Activated CD8-positive, alpha-beta memory T cell treated with anti-CD3 and anti-CD28 coated beads for 48 hours (primary cell): ENCODE data around the gene PPP2R2C.

Experiments
- DNase-seq, 3 experiments: peaks; one replicate each; pipeline ENCODE4 v3.0.0-alpha.2; 2020; ENCODE audit warnings: low read depth in 2 of 3, low spot score in 2 of 3

The PPP2R2C gene

GRCh38 chr4:6383009-6383404, 89.4 kb downstream of the PPP2R2C start:
- DNase-seq, result no peak

DNA sequence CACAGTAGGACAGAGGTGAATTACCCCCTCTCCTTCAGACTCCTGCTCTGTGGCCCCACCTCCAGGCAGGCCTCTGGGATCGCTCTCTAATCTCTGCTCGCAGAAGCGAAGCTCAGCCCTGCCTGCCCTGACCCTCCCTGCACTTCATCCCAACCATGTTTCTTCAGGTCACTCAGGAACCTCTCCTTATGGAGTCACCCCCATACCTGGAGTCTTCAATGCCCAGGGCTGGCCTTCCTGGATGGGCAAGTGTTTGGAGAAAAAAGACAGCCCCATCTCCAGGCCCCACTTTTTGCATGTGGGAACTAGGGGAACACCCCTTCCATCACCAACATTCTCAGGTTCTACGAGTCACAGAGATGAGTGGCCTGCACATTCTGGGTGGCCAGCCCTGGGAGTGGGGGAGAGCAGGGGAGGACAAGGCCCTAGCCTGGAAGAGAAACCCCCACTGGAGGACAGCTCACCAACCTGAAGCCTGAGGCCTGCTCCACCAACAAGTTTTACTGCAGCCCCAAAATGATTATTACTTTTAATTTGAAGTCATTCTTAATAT, 90.8 kb downstream of the PPP2R2C start:
- DNase-seq, result no peak

DNA sequence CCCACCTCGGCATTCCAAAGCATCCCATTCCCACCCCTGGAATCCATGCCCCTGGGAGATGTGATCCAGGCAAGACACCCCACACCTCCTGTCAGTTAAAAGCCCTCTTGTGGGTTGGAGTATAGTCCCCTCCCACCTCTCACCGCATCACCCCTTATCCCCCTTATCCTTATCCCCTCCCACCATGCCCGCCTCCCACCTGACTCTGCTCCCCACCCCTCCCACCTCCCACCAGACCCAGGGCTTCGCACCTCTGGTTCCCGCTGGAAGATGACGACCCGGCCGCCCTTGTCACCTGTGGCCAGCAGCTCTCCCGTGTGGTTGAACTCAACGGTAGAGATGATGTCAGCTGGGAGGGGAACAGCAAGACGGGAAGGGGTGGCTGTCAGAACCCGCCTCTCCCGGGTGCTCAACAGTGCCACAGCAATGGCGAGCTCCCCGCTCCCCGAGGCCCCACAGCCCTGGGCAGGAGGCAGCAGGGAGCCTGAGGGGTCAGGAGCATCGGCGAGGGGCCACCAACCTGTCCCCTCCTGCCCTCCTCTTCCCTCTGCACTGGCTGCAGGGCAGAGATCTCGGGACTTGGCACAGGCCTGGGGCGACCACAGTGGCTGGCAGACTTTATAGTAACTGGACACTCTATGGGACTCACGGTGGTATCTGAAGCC, 91.5 kb downstream of the PPP2R2C start:
- no peak for DNase-seq

- no peak for DNase-seq
Measured at GRCh38 chr4:6379767-6380745, 92.4 kb downstream of the PPP2R2C start.

DNA sequence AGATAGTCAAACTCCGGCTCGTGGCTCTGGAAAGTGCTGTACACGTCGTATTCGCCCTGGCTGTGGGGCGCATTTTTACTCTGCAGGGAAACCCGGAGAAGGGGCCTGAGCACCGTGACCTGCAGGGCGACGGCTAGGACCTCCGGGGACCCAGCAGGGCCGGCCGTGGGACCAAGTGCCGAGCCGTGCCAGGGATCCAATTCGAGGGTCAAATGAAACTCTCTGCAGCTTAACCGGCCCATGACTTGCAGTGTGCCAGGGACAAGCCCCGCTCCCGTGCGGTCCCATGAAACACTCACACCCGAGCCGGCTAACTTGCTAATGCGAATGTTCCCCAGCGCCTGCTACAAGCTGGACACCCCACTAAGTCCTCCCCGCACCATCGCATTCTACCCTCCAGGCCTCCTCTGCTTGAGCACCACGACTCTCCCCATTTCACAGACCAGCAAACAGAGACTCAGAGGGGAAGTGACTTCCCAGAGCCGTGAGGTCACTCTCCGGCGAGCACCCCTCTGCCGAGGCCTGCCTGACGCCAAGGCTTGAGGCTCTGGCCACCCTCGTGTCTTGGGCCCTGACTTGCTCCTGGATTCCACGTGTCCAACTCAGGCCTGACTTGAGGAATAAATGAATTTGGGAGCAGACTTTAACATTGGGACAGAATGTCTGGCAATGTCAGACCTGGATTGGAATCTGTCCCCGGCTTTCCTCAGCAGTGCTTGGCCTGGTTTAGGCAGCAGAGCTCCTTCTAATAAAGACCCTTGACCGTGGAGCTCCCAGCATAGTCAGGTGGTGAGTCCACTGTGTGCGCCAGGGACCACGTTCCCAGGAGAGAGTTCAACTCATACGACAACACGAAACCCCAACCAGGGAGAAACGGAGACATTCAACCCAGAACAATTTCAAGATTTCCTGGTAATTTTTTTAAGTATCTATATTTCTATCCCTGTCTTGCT, 93.6 kb downstream of the PPP2R2C start:
- no peak for DNase-seq

GRCh38 chr4:6377626-6378492, 94.6 kb downstream of the PPP2R2C start:
- no peak for DNase-seq

- DNase-seq, result no peak
Measured at GRCh38 chr4:6375620-6376295, 96.7 kb downstream of the PPP2R2C start.

- no peak for DNase-seq
Measured at GRCh38 chr4:6374575-6374974, 97.8 kb downstream of the PPP2R2C start.

GRCh38 chr4:6373541-6374410, 98.6 kb downstream of the PPP2R2C start:
- no peak for DNase-seq

GRCh38 chr4:6372649-6373525, 99.5 kb downstream of the PPP2R2C start:
- DNase-seq, result no peak

DNA sequence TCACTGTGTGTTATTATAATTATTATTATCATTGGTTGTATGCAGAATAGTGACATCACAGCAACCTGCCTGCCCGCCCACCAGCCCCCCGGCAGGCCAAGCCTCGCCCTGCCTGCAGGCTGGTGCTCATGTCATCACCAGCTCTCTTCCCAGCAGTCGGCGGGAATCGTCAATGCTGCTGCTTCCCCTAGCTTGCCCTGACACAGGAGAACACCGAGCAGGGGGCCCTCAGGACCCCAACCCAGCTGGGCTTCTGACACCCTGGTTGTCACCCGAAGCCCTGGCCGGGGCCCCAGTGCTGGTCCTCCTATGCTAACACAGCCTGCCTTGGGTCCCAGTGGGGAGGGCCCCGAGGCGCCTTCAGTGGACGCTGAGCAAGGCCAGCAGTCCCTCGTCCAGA, 100.6 kb downstream of the PPP2R2C start:
- no peak for DNase-seq

DNA sequence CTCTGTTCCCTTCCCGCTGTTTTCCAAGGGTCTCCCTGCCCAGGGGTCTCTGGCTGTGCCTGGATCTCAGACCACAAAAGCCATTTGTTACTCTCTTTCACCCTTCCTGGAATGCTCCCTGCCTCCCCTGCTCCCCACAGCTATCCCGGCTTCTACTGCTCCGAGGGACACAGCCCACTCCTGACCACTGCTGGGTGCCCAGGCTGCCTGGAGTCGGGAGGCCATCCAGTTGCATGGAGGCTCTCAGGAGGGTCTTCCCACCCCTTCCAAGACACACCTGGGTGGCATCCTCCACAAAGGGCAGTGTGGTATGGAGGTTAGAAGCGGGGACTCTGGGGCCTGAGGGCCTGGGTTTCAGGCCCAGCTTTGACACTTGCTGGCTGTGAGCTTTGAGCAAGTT, 101.1 kb downstream of the PPP2R2C start:
- DNase-seq, result no peak

DNA sequence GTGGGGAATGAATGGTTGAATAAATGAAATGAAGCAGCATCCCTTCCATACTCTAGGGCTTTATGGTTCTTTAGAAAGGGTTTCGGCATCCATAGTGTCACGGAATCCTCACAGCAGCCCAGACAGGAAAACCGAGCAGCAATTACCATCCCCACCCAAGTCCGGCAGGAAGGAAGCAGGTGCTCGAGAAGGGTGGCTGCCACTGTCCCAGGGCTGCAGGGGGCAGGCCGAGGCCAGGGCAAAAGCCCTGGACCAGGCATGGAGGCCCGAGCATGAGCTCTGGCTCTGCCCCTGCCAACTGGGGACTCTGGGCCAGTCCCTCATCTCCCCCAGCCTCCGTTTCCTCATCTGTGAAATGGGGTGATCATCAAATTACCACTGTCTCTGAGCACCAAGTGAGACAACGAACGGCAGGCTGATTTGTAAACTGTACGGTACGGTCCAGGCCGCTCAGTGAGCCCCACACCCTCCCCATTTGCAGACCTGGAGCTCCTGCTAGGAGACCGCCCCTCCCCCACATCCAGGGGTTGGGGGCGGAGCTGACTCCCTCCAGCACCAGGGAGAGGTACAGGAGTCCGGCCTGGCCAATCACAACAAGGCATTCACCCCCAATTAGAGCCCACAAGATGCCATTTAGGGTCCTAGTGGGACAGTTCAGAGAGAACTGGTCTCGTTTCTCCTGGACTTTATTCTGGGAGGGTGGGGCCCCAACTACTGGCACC, 102.3 kb downstream of the PPP2R2C start:
- DNase-seq, result no peak

- no peak for DNase-seq
Measured at GRCh38 chr4:6369511-6369910, 102.9 kb downstream of the PPP2R2C start.

DNA sequence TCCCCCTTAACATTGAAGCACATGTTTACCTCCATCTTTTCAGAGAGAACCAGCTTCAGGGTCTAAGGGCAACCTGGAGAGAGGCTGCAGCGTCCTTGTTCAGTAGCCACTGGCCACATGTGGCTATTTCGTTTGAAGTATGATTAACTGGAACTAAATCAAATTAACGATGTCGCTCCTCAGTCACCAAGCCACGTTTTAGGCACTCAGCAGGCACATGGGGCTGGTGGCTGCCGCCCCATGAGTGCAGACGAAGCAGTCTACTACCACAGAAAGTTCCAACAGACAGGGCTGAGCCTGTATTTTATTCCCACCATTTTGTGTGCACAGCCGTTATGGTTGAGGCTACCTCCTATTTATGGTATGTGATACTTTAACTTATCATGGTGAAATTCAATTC, 103.4 kb downstream of the PPP2R2C start:
- no peak for DNase-seq

DNA sequence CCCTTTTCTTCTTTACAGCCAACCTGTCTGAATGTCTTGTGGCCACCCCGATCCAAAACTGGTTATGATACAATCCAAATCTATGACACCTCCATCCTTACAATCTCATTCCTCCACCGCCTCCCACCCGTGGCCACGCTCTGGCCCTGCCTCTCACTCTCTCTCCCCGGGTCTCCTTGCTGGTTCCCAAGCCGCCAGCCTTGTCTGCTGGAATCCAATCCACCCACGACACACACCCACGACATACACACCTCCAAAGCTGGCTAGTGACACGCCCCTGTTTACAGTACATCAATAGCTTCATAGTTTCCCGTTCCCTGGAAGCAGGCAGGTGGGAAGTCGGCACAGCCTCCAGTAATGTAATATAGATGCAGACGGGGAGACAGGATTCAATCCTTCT, 103.8 kb downstream of the PPP2R2C start:
- no peak for DNase-seq

GRCh38 chr4:6368096-6368495, 104.3 kb downstream of the PPP2R2C start:
- DNase-seq, result no peak
